Gastroesophageal sphincter (tissue), 4 donors: Measurements from ENCODE around the gene RND3. TPM values are rescaled to one million over a fixed set of nuclear protein-coding genes. Genes with fewer than 3 reads are reported as not detected.
A peak's percentile ranks its signal among the peaks of the same experiment; 100 is the strongest.

ENCODE experiments used
- ATAC-seq: fragments of 150-250 bp; one replicate; pipeline ENCODE4 v1.9.1; 2016; ENCODE audit warnings: mild to moderate bottlenecking, moderate library complexity
- H3K27ac ChIP-seq, 4 donors: fragments of 200-600 bp; sonication (generic) in 3 of 4; 1 replicate in 3 of 4; 2 replicates in 1 of 4; pipeline ENCODE4 v1.5.1; 2016 to 2019
- H3K27me3 ChIP-seq: fragments of 200-600 bp; sonication (generic); one replicate; pipeline ENCODE4 v1.5.1; 2019
- H3K36me3 ChIP-seq, 2 donors: fragments of 200-600 bp; sonication (generic); one replicate each; pipeline ENCODE4 v1.5.1; 2019; ENCODE audit warnings: control low read depth in 1 of 2
- H3K4me1 ChIP-seq, 3 donors: fragments of 200-600 bp; sonication (generic); 1 replicate in 2 of 3; 2 replicates in 1 of 3; pipeline ENCODE4 v1.5.1; 2016 to 2019; ENCODE audit warnings: control low read depth in 2 of 3
- H3K4me3 ChIP-seq, 2 donors: fragments of 200-600 bp; sonication (generic); one replicate each; pipeline ENCODE4 v1.5.1; 2019; ENCODE audit warnings: mild to moderate bottlenecking in 1 of 2, moderate library complexity in 1 of 2
- H3K9me3 ChIP-seq, 3 donors: fragments of 200-600 bp; sonication (generic); one replicate each; pipeline ENCODE4 v1.5.1; 2017 to 2019; ENCODE audit warnings: control low read depth in 2 of 3
- EP300 ChIP-seq: sonication (generic); formaldehyde crosslinking; IDR thresholded peaks from one replicate; pipeline ENCODE4 v1.6.1; 2017; ENCODE audit warnings: antibody characterized with exemption, mild to moderate bottlenecking
- POLR2A ChIP-seq, 2 donors: fragments of 450-650 bp; IDR thresholded peaks; one replicate each; pipeline ENCODE4 v1.6.1; 2017; ENCODE audit warnings: antibody characterized with exemption in 2 of 2, mild to moderate bottlenecking in 2 of 2, moderate library complexity in 1 of 2
- POLR2AphosphoS5 ChIP-seq: sonication (generic); formaldehyde crosslinking; IDR thresholded peaks from one replicate; pipeline ENCODE4 v1.6.1; 2017; ENCODE audit warnings: antibody characterized with exemption
- WGBS, 2 donors: methylation state at CpG; one replicate each; pipeline ENCODE4 v1.1.5; 2018; ENCODE audit warnings: low coverage in 1 of 2; 5-methylcytosine and 5-hydroxymethylcytosine counted together
- total RNA-seq, 4 donors: library from RNA; depleted of rRNA; stranded (reverse); fragments of >200 nt; gene quantifications; one replicate each; pipeline ENCODE4 v1.1.0, GENCODE V29; 2016
- TF ChIP-seq, protein P1 (sequence below), 4 experiments: fragments of 200-600 bp in 2 of 4; fragments of 450-650 bp in 2 of 4; sonication (generic) in 1 of 4; IDR thresholded peaks; one replicate each; pipeline ENCODE4 v1.5.1; 2017 to 2019; ENCODE audit warnings: antibody characterized with exemption in 4 of 4, mild to moderate bottlenecking in 2 of 4, moderate library complexity in 2 of 4

The RND3 gene
- total RNA-seq, 4 donors from 2014 or later = 31.0 to 154 (median 81.0) TPM

DNA sequence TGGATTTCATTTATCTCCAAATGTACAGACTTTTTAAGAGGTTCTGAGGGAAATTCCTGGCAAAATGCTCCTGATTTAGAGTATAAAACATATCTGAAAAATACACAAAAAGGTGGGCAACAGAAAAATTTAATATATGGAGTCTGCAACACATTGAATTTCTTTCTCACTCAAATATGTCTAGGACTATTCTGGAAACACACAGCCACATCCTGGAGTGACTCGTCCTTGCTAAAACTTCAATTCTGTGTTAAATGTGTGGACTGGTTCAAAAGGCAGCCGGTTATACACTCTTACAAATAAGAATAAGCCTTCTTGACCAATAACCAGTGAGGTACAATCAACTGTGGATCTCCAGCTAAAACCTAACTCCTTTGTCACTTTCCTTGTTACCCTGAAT, 44.1 kb upstream of the RND3 start:
- WGBS, 2 donors = 89 to 100% methylated on average over 2 of the region's 2 CpGs
- Histone ChIP-seq H3K27me3 (no peaks in the 10 kb centered on the region), H3K36me3 (no peaks in the 10 kb centered on the region), H3K9me3 (no peaks in the 10 kb centered on the region), H3K4me1 (peaks cover 0 to 20% (median 0%) of the 10 kb centered on the region in 3 donors), H3K4me3 (no peak overlapping the region), H3K27ac (no peak overlapping the region)
- ATAC-seq = no peak
- no peak for TF ChIP-seq EP300
- TF ChIP-seq, protein P1, sequence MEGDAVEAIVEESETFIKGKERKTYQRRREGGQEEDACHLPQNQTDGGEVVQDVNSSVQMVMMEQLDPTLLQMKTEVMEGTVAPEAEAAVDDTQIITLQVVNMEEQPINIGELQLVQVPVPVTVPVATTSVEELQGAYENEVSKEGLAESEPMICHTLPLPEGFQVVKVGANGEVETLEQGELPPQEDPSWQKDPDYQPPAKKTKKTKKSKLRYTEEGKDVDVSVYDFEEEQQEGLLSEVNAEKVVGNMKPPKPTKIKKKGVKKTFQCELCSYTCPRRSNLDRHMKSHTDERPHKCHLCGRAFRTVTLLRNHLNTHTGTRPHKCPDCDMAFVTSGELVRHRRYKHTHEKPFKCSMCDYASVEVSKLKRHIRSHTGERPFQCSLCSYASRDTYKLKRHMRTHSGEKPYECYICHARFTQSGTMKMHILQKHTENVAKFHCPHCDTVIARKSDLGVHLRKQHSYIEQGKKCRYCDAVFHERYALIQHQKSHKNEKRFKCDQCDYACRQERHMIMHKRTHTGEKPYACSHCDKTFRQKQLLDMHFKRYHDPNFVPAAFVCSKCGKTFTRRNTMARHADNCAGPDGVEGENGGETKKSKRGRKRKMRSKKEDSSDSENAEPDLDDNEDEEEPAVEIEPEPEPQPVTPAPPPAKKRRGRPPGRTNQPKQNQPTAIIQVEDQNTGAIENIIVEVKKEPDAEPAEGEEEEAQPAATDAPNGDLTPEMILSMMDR (IDR thresholded peaks at IDR 0.05) = no peak
- no peak for TF ChIP-seq POLR2A (IDR thresholded peaks at IDR 0.05)
- no peak for TF ChIP-seq POLR2AphosphoS5

DNA sequence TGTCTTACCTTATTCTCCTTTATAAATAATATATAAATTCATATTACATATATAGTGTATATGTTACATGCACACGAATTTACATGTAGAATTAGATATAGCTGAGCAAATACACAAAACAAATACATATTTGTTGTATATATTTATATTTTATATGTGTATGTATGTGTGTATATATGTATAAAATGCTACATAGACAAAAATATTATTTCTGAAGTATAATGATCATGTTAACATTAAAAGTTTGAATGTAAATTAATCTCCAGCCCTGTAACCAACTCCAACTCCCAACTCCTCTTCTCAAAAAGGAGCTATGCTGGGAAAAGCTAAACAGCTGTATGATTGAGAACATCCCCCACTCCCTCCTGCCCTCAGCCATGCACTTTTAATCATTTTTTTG, 42.7 kb upstream of the RND3 start:
- no peak for ATAC-seq
- Histone ChIP-seq H3K27me3 (no peaks in the 10 kb centered on the region), H3K4me1 (peaks cover 0 to 20% (median 0%) of the 10 kb centered on the region in 3 donors), H3K4me3 (no peak overlapping the region), H3K36me3 (no peaks in the 10 kb centered on the region), H3K27ac (no peak overlapping the region), H3K9me3 (no peaks in the 10 kb centered on the region)
- WGBS, 2 donors = 78 to 95% methylated on average over 1 of the region's 1 CpG
- TF ChIP-seq POLR2AphosphoS5 (no peak), POLR2A (IDR thresholded peaks at IDR 0.05) (no peak), EP300 (no peak)
- TF ChIP-seq, protein P1 (IDR thresholded peaks at IDR 0.05) = no peak

DNA sequence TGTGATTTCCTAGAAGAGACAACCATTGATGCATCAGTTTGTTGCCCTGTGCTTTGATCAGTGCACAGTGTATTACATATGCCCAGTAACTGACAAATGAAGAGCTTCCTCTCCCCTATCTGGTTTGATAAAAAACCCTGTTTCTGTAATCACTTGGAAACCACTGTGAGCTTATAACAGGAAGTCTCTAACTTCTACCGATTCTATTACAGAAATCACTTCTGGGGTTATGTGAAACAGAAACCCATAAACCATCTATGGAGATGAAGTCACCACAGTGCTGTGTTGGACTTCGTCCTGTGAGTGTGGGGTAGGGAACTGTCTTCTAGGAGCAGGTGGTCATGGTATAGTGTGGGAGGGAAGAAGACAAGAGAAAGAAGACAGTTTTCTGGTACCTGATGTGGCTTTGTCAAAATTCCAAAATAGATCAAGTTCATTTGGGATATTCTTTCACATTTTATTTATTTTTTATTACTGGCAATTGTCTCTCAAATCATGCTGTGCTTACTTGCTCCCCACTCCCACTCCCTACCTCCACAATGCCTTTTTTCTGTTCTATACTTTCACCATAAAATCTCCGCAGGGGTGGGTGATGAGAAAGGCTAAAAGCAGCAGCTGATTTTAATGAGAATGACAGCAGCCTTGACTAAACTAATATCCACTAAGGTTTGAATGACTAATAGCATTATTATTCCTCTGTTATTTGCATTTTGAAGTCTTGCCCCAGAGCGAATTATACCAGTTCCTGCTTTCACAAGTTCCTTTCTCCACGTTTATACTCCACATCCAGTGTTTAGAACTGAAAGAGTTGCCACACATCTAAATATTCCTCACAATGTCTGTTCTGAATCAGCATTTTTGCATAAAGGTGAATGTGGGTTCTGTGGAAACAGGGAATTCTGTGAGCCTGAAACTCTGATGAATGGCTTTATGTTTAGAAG, 41.7 kb upstream of the RND3 start:
- Histone ChIP-seq H3K9me3 (no peaks in the 10 kb centered on the region), H3K27me3 (no peaks in the 10 kb centered on the region), H3K27ac (peak overlapping the region in 2 of 4 donors; percentile 14), H3K4me1 (peaks cover 0 to 20% (median 0%) of the 10 kb centered on the region in 3 donors), H3K36me3 (no peaks in the 10 kb centered on the region), H3K4me3 (no peak overlapping the region)
- WGBS, 2 donors = 32 to 40% methylated on average over 3 to 5 of the region's 5 CpGs
- TF ChIP-seq EP300 (no peak), POLR2A (IDR thresholded peaks at IDR 0.05) (no peak), POLR2AphosphoS5 (no peak)
- TF ChIP-seq, protein P1 (IDR thresholded peaks at IDR 0.05) = no peak
- ATAC-seq = no peak

DNA sequence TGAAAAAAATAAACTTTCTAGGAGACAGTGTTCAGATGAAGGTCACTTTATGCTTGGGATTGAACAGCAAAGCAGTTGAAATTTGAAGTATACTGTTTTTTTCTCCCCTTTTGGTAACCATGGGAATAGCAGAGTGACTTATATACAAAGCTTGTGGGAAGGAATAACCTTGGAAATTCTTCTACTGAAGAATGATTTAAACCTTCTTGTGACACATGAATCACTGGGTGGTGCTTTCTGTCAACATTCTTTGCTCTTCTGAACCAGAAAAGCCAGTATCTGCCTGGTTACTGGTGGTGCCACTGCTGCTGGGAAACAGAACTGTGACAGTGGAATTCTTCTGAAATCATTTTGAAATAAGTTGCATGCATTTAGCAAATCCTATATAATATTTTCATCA, 39.4 kb upstream of the RND3 start:
- no peaks in the 10 kb centered on the region for H3K9me3 ChIP-seq
- no peaks in the 10 kb centered on the region for H3K27me3 ChIP-seq
- TF ChIP-seq POLR2A (IDR thresholded peaks at IDR 0.05) (no peak), POLR2AphosphoS5 (no peak), EP300 (no peak)
- TF ChIP-seq, protein P1 (IDR thresholded peaks at IDR 0.05) = no peak
- ATAC-seq = no peak
- peaks cover 0 to 11% (median 0%) of the 10 kb centered on the region in 3 donors for H3K4me1 ChIP-seq
- H3K27ac ChIP-seq = peak overlapping the region in 1 of 4 donors; percentile 24
- H3K36me3 ChIP-seq = no peaks in the 10 kb centered on the region
- H3K4me3 ChIP-seq = no peak overlapping the region

DNA sequence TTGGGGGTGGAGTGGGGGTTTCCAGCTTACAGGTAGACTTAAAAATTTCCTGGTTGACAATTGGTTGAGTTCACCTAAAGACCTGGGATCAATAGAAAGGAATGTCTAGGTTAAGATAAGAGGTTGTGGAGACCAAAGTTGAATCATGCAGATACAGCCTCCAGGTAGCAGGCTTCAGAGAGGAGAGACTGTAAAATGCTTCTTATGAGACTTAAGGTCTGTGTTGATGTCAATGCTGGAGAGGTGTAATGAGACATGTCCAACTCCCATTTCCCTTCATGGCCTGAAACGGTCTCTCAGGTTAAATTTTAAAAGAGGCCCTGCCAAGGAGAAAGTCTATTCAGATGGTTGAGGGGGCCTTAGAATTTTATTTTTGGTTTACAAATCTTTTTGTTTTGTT, 38.5 kb upstream of the RND3 start:
- Histone ChIP-seq H3K4me1 (peaks cover 0 to 14% (median 0%) of the 10 kb centered on the region in 3 donors), H3K27ac (peak overlapping the region in 1 of 4 donors; percentile 24), H3K27me3 (no peaks in the 10 kb centered on the region), H3K36me3 (no peaks in the 10 kb centered on the region), H3K9me3 (no peaks in the 10 kb centered on the region), H3K4me3 (no peak overlapping the region)
- ATAC-seq = no peak
- 83 to 93% methylated on average over 1 of the region's 1 CpG for WGBS, 2 donors
- no peak for TF ChIP-seq POLR2A (IDR thresholded peaks at IDR 0.05)
- TF ChIP-seq, protein P1 (IDR thresholded peaks at IDR 0.05) = no peak
- no peak for TF ChIP-seq POLR2AphosphoS5
- no peak for TF ChIP-seq EP300
